GM18507 (cell line): ENCODE measurements around the gene AJAP1.
"Not testable (repeated sequence)": the region's sequence is repeated elsewhere in the genome, so short reads cannot be mapped to it uniquely, and the experiment has no call there.

Source experiments
- DNase-seq: peaks from one replicate; pipeline ENCODE4 v3.0.0; 2011; ENCODE audit warnings: low read depth; ENCODE audit not compliant: insufficient read length; ENCODE audit errors: extremely low spot score
- FAIRE-seq: peaks from 2 replicates; lab custom pipeline; 2011; peaks lifted over from hg19 to GRCh38; lab: Jason Lieb, UNC

Gene AJAP1

GRCh38 chr1:4655674-4656532 lies 1.5 kb downstream of the AJAP1 start:
- DNase-seq: no peak
- no peak for FAIRE-seq

GRCh38 chr1:4656533-4657140 lies 2.2 kb downstream of the AJAP1 start:
- no peak for FAIRE-seq
- no peak for DNase-seq

- FAIRE-seq: no peak
- no peak for DNase-seq
These were observed 2.9 kb downstream of the AJAP1 start for GRCh38 chr1:4657244-4657789.

- FAIRE-seq (no peak), DNase-seq (no peak)
These were observed 3.6 kb downstream of the AJAP1 start for GRCh38 chr1:4657960-4658541.

DNA sequence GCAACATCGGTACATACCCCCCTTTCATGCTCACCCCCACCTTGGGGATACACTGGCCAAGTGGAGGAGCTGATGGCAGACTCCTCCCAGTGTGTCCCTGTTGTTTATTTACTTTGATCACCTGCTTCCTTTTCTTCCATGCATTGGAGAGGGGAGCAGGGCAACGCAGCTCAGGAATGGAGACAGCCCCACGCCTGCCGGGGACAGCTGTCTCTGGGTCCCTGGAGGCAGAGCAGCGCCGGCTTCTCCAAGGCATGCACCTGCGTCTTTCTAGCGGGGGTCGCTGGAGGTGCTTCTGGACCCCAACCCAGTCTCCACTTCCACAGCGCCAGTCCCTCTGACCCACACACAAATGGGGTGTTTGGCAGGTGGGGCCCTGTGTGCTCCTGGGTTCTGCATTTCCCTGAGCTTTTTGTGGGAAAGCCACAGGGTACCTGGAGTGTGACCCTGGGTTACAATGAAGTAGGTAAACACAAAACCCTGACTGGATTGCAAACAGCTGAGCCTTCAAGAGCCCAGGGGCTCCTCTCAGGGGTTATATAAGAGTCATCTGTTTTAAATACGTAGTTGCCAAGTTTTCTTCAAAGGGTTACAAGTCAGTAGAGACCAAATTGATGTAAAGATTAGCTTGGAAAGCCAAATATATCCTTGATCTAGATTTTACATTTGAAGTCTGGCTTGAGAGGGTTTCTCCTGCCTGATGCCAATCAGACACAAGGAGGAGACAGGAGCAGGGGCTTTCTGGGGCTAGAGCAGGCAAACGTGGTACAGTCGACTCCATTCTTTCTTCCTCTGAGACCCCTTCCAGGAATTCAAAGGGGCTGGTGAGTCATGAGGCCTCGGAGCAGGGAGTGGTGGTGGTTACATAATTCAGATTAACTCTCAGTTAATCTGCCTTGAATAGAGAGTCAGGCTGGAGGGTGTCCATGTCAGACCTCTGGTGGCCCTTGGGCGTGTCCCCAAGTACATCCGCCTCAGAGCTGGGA lies 4.5 kb downstream of the AJAP1 start:
- DNase-seq (no peak), FAIRE-seq (no peak)

GRCh38 chr1:4660917-4661594 lies 6.6 kb downstream of the AJAP1 start:
- no peak for FAIRE-seq
- no peak for DNase-seq

DNA sequence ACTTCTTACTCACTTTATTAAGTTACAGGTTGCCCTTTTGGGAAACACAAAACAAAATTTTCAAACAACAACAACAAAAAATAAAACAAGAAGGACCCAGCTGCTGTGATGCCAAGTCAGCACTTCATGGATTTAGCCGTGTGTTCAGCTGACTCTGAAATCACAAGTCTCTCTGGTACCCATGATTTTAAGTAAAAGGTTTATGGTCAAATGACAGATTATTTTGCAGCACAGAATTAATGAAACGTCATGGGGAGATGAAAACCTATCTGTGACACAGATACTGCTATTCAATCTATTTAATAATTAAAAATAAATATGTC lies 7.1 kb downstream of the AJAP1 start:
- no peak for FAIRE-seq
- no peak for DNase-seq

GRCh38 chr1:4662168-4662567 lies 7.8 kb downstream of the AJAP1 start:
- no peak for FAIRE-seq
- DNase-seq: no peak

- FAIRE-seq: no peak
- DNase-seq: no peak
These were observed 8.3 kb downstream of the AJAP1 start for GRCh38 chr1:4662723-4663122.

GRCh38 chr1:4664095-4664494 lies 9.7 kb downstream of the AJAP1 start:
- FAIRE-seq (no peak), DNase-seq (no peak)

DNA sequence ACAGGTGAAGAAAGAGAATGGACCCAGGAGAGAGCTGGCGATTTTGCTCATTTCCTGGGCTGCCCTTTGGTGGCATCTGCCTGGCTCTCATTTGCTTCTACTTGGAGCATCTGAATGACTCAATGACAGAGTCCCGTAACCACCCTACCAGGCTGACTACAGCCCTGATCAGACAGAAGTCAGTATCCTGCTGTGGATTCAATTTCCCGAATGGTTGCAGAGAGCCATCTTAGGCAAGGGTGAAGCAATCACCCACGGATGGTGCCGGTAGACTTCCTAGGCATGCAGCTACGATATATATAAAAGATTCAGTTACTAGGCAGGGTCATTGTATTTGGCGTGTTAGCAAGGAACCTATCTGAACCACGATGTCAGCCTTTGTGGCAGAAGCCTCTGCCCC lies 10.2 kb downstream of the AJAP1 start:
- DNase-seq (no peak), FAIRE-seq (no peak)

- DNase-seq (no peak), FAIRE-seq (no peak)
These were observed 11.0 kb downstream of the AJAP1 start for GRCh38 chr1:4665456-4665855.

DNA sequence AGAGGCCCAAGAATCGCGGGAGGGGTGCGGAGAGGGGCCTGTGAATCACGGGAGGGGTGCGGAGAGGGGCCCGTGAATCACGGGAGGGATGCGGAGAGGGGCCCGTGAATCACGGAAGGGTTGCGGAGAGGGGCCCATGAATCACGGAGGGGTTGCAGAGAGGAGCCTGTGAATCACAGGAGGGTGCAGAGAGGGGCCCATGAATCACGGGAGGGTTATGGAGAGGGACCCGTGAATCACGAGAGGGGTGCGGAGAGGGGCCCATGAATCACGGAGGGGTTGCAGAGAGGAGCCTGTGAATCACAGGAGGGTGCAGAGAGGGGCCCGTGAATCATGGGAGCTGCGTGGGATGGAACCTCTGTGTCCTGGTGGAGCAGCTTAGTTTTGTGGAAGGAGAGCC lies 12.3 kb downstream of the AJAP1 start:
- FAIRE-seq, DNase-seq: not testable (repeated sequence)

DNA sequence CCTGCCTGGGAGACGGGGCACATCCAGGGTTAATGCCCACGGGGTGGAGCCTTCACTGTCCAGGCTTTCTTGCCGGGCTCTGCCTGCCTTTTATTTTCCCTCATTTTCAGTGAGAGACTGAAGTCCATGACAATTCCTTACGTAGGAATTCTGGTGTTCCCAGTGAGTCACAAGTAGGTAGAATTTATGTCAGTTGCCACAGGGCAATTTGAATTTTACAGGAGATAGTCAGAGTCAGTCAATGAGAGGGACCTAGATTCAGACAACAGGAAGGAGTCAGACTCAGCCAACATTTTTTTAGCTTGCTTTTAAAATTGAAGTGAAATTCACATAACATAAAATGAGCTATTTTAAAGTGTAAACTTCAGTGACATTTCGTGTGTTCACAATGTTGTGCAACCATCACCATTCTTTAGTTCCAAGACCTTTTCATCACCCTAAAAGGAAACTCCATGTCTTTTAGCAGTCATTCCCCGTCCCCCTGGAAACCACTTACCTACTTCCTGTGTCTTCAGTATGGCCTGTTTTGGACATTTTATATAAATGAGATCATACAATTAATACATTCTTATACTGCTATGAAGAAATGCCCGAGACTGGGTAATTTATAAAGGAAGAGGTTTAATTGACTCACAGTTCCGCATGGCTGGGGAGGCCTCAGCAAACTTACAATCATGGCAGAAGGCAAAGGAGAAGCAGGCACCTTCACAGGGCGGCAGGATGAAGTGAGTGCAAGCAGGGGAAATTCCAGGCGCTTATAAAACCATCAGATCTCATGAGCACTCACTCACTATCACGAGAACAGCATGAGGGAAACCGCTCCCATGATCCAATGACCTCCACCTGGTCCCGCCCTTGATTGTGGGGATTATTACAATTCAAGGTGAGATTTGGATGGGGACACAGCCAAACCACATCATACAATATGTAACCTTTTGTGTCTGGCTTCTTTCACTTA lies 14.6 kb downstream of the AJAP1 start:
- DNase-seq: no peak
- FAIRE-seq: no peak

DNA sequence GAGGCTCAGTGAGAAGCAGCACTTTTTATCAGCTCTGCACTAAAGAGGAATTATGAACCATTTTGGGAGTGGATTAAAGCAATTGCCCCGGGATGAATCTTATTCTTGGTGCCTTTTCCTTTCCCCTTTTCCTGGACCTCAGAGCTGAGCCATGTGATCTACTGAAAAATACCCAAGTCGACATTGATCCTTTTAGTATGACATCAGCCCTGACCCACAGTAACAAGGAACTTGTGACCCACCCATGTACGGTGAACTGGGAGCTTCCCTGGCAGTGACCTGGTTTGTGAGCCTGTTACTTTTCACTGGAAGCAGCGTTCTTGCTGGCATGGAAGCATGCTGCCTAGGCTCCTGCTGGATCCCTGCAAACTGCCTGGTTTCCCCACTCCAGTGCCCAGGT lies 15.9 kb downstream of the AJAP1 start:
- DNase-seq: no peak
- FAIRE-seq: no peak

GRCh38 chr1:4671828-4672227 lies 17.4 kb downstream of the AJAP1 start:
- FAIRE-seq (no peak), DNase-seq (no peak)

DNA sequence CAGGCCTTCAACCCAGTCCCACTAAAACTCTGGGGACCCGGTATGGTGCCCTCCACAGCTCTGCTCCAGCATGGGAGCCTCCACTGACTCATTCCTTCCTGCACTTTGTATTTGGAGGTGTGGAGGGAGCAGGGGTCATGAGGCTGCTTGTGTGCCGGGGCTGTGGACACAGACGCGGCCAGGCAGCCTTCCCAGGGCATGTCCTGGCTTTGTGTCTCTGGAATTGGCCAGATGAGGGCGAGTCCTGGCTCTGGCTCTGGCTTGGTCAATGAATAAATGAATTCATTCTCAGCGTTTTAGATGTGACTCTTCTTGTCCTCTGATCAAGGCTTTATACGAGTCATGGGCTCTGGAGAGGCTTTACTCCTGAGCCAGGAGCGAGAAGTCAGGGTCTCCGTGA lies 19.1 kb downstream of the AJAP1 start:
- FAIRE-seq: no peak
- DNase-seq: no peak

GRCh38 chr1:4674117-4674516 lies 19.7 kb downstream of the AJAP1 start:
- FAIRE-seq: no peak
- DNase-seq: no peak
